Central memory CD8-positive, alpha-beta T cell (primary cell): ENCODE measurements around the gene TRAPPC10.

ENCODE experiments used
- ATAC-seq: fragments of 150-1000 bp; cut with Tn5 transposase; replicated peaks from 2 replicates; pipeline ENCODE4 v1.10.0; 2022; ENCODE audit warnings: mild to moderate bottlenecking, moderate FRiP score, moderate number of reproducible peaks; ENCODE audit not compliant: poor library complexity, severe bottlenecking; ENCODE audit errors: extremely low read depth
- DNase-seq, 2 donors: peaks; one replicate each; pipeline ENCODE4 v3.0.0; 2021; ENCODE audit warnings: low spot score in 2 of 2
- H3K27ac Mint-ChIP-seq: one replicate; pipeline ENCODE4 v1.8.0; 2022; ENCODE audit warnings: low read depth, mild to moderate bottlenecking, moderate library complexity, mixed read lengths
- H3K27me3 Mint-ChIP-seq: one replicate; pipeline ENCODE4 v1.8.0; 2022; ENCODE audit warnings: mixed read lengths
- H3K36me3 Mint-ChIP-seq: one replicate; pipeline ENCODE4 v1.8.0; 2022; ENCODE audit warnings: mild to moderate bottlenecking, moderate library complexity, mixed read lengths; ENCODE audit not compliant: insufficient read depth
- H3K4me1 Mint-ChIP-seq: one replicate; pipeline ENCODE4 v1.8.0; 2022; ENCODE audit warnings: mixed read lengths
- H3K4me3 Mint-ChIP-seq: one replicate; pipeline ENCODE4 v1.8.0; 2022; ENCODE audit warnings: mild to moderate bottlenecking, moderate library complexity, mixed read lengths
- H3K9me3 Mint-ChIP-seq: one replicate; pipeline ENCODE4 v1.8.0; 2022; ENCODE audit warnings: mixed read lengths

The TRAPPC10 gene

GRCh38 chr21:44011579-44012473 is at the start of gene TRAPPC10:
TRAPPC10 (plus strand) TSS chr21:44012309; CDS start chr21:44012494, 185 bp downstream.
- H3K9me3 Mint-ChIP-seq = no peaks in the 10 kb centered on the region
- H3K4me3 Mint-ChIP-seq = peak within 1 kb of the TSS; percentile 94
- H3K36me3 Mint-ChIP-seq = peaks cover 16% of the 10 kb centered on the region
- ATAC-seq (peak; percentile 61), DNase-seq (peak; percentile 52 to 57)
- no peaks in the 10 kb centered on the region for H3K27me3 Mint-ChIP-seq
- H3K4me1 Mint-ChIP-seq = peaks cover 53% of the 10 kb centered on the region
- H3K27ac Mint-ChIP-seq = peak within 1 kb of the TSS; percentile 92

- no peak for DNase-seq
- H3K36me3 Mint-ChIP-seq = peaks cover 26% of the 10 kb centered on the region
- H3K9me3 Mint-ChIP-seq = no peaks in the 10 kb centered on the region
- H3K27me3 Mint-ChIP-seq = no peaks in the 10 kb centered on the region
- H3K27ac Mint-ChIP-seq = no peak overlapping the region
- no peak for ATAC-seq
- no peak overlapping the region for H3K4me3 Mint-ChIP-seq
- peaks cover 6% of the 10 kb centered on the region for H3K4me1 Mint-ChIP-seq
Observed at GRCh38 chr21:43965911-43966585, 46.1 kb upstream of the TRAPPC10 start.

- Mint-ChIP-seq H3K4me3 (no peak overlapping the region), H3K4me1 (peaks cover 6% of the 10 kb centered on the region), H3K27me3 (no peaks in the 10 kb centered on the region), H3K27ac (no peak overlapping the region), H3K36me3 (peaks cover 32% of the 10 kb centered on the region), H3K9me3 (no peaks in the 10 kb centered on the region)
- no peak for ATAC-seq
- no peak for DNase-seq
Observed at GRCh38 chr21:43966946-43967512, 45.1 kb upstream of the TRAPPC10 start.

- Mint-ChIP-seq H3K4me1 (peaks cover 3% of the 10 kb centered on the region), H3K27ac (no peak overlapping the region), H3K4me3 (no peak overlapping the region), H3K27me3 (no peaks in the 10 kb centered on the region), H3K9me3 (no peaks in the 10 kb centered on the region), H3K36me3 (peaks cover 33% of the 10 kb centered on the region)
- DNase-seq (no peak), ATAC-seq (no peak)
Observed at GRCh38 chr21:43967981-43968380, 44.1 kb upstream of the TRAPPC10 start.

GRCh38 chr21:43968410-43969114 is 43.5 kb upstream of the TRAPPC10 start:
- Mint-ChIP-seq H3K27ac (no peak overlapping the region), H3K9me3 (no peaks in the 10 kb centered on the region), H3K4me1 (no peaks in the 10 kb centered on the region), H3K36me3 (peaks cover 32% of the 10 kb centered on the region), H3K27me3 (no peaks in the 10 kb centered on the region), H3K4me3 (no peak overlapping the region)
- DNase-seq (no peak), ATAC-seq (no peak)

- Mint-ChIP-seq H3K27me3 (no peaks in the 10 kb centered on the region), H3K36me3 (peaks cover 34% of the 10 kb centered on the region), H3K9me3 (no peaks in the 10 kb centered on the region), H3K4me1 (peaks cover 2% of the 10 kb centered on the region), H3K4me3 (no peak overlapping the region), H3K27ac (no peak overlapping the region)
- ATAC-seq = no peak
- no peak for DNase-seq
Observed at GRCh38 chr21:43969115-43969444, 43.0 kb upstream of the TRAPPC10 start.

GRCh38 chr21:43970551-43970950 is 41.6 kb upstream of the TRAPPC10 start:
- no peaks in the 10 kb centered on the region for H3K9me3 Mint-ChIP-seq
- H3K27me3 Mint-ChIP-seq = no peaks in the 10 kb centered on the region
- H3K4me1 Mint-ChIP-seq = peaks cover 14% of the 10 kb centered on the region
- H3K36me3 Mint-ChIP-seq = peaks cover 33% of the 10 kb centered on the region
- no peak overlapping the region for H3K27ac Mint-ChIP-seq
- DNase-seq (no peak), ATAC-seq (no peak)
- no peak overlapping the region for H3K4me3 Mint-ChIP-seq

GRCh38 chr21:43971201-43971991 is 40.7 kb upstream of the TRAPPC10 start:
- Mint-ChIP-seq H3K4me1 (peaks cover 14% of the 10 kb centered on the region), H3K4me3 (no peak overlapping the region), H3K36me3 (peaks cover 30% of the 10 kb centered on the region), H3K27ac (no peak overlapping the region), H3K9me3 (no peaks in the 10 kb centered on the region), H3K27me3 (no peaks in the 10 kb centered on the region)
- DNase-seq = no peak
- no peak for ATAC-seq

- H3K36me3 Mint-ChIP-seq = peaks cover 30% of the 10 kb centered on the region
- ATAC-seq (no peak), DNase-seq (no peak)
- no peak overlapping the region for H3K4me3 Mint-ChIP-seq
- no peak overlapping the region for H3K27ac Mint-ChIP-seq
- peaks cover 14% of the 10 kb centered on the region for H3K4me1 Mint-ChIP-seq
- no peaks in the 10 kb centered on the region for H3K27me3 Mint-ChIP-seq
- no peaks in the 10 kb centered on the region for H3K9me3 Mint-ChIP-seq
Observed at GRCh38 chr21:43971992-43972255, 40.2 kb upstream of the TRAPPC10 start.

GRCh38 chr21:43972850-43973633 is 39.1 kb upstream of the TRAPPC10 start:
- Mint-ChIP-seq H3K36me3 (peaks cover 32% of the 10 kb centered on the region), H3K27ac (no peak overlapping the region), H3K4me1 (peaks cover 14% of the 10 kb centered on the region), H3K9me3 (no peaks in the 10 kb centered on the region), H3K27me3 (no peaks in the 10 kb centered on the region), H3K4me3 (no peak overlapping the region)
- DNase-seq (no peak), ATAC-seq (no peak)

GRCh38 chr21:43973634-43973955 is 38.5 kb upstream of the TRAPPC10 start:
- Mint-ChIP-seq H3K36me3 (peaks cover 32% of the 10 kb centered on the region), H3K27me3 (no peaks in the 10 kb centered on the region), H3K27ac (peak overlapping the region; percentile 19), H3K4me3 (no peak overlapping the region), H3K4me1 (peaks cover 14% of the 10 kb centered on the region), H3K9me3 (no peaks in the 10 kb centered on the region)
- DNase-seq (no peak), ATAC-seq (no peak)
